ENCODE data around the gene JAZF1. TPM values are rescaled to one million over a fixed set of nuclear protein-coding genes. Genes with fewer than 3 reads are reported as not detected.

Gene JAZF1
- total and polyA plus RNA-seq, 2 of the 8 experiments (the other 6 are each of a cell fraction or from before 2014, with no cell fraction given): 2.6 to 21.8 TPM

DNA sequence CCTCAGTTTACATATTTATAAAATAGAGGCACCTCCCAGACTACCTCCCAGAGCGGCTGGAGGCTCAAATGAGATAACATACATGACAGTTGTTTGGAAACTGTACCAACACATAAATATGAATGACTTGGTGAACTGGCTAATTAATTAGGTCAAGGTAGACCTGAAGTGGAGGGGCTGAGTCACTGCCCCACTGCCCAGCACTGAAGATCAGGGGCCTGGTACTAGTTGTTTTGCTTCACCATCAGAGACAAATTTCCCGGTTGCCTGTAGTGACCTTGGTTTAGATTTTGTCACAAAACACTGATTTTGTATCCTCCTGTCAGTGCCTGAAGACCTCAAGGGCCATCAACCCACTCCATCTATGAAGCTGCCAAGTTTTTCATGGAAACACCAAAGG is 41.8 kb downstream of the JAZF1 start:
- Histone ChIP-seq H3K9me3 (ENCODE audit: insufficient read depth in 2 of 2, low read depth in 1 of 2, low read length in 1 of 2) (no peaks in the 10 kb centered on the region), H4K8ac (ENCODE audit: extremely low read depth, insufficient read depth, low read length) (no peak overlapping the region), H2BK120ac (replicated peaks; ENCODE audit: low read depth, low read length) (no peak overlapping the region), H3K4ac (replicated peaks; ENCODE audit: insufficient read length, low read depth, low read length) (no peak overlapping the region), H2BK5ac (ENCODE audit: low read depth, low read length) (no peak overlapping the region), H3K9ac (replicated peaks in 1 of 4; ENCODE audit: extremely low read depth in 1 of 4, low read depth in 3 of 4, low read length in 3 of 4) (no peak overlapping the region), H3K23ac (ENCODE audit: insufficient read length) (no peak overlapping the region), H3K56ac (replicated peaks; ENCODE audit: insufficient read length, low read depth, low read length) (no peak overlapping the region), H4K5ac (ENCODE audit: insufficient read length, low read depth, low read length) (no peak overlapping the region), H3K79me2 (ENCODE audit: control insufficient read depth in 1 of 2, insufficient read depth in 2 of 2, low read length in 2 of 2) (no peaks in the 10 kb centered on the region; a peak in 1 of 4 replicates), H4K20me1 (replicated peaks in 1 of 2; ENCODE audit: control insufficient read depth in 1 of 2, insufficient read depth in 2 of 2, low read length in 2 of 2) (no peaks in the 10 kb centered on the region), H3K79me1 (ENCODE audit: low read depth, low read length) (peaks cover 2% of the 10 kb centered on the region; the same call in 1 of the 2 replicates), H2BK12ac (ENCODE audit: low read depth, low read length) (no peak overlapping the region), H3K23me2 (ENCODE audit: low read depth, low read length) (no peaks in the 10 kb centered on the region), H3K36me3 (ENCODE audit: control insufficient read depth in 2 of 4, insufficient read depth in 4 of 4, low read length in 3 of 4) (no peaks in the 10 kb centered on the region), H3K27ac (ENCODE audit: low read depth, low read length) (no peak overlapping the region), H3K18ac (ENCODE audit: extremely low read depth, low read length) (no peak overlapping the region), H3K4me3 (ENCODE audit: extremely low read depth in 1 of 4, insufficient read depth in 2 of 4, low read depth in 3 of 4, low read length in 4 of 4) (no peak overlapping the region), H2AFZ (ENCODE audit: low read length) (no peak overlapping the region), H2AK5ac (ENCODE audit: low read depth, low read length) (no peak overlapping the region), H3K4me2 (ENCODE audit: insufficient read depth in 1 of 2, low read depth in 2 of 2, low read length in 2 of 2) (no peak overlapping the region), H4K91ac (replicated peaks; ENCODE audit: insufficient read length, low read length) (no peak overlapping the region), H3K27me3 (replicated peaks in 1 of 4; ENCODE audit: control insufficient read depth in 3 of 4, extremely low read depth in 1 of 4, insufficient read depth in 3 of 4, low read length in 3 of 4) (no peaks in the 10 kb centered on the region), H2BK20ac (ENCODE audit: low read length) (no peak overlapping the region), H3K14ac (ENCODE audit: insufficient read length) (no peak overlapping the region), H2BK15ac (ENCODE audit: low read length) (no peak overlapping the region), H3K4me1 (replicated peaks in 1 of 4; ENCODE audit: control insufficient read depth in 3 of 4, insufficient read depth in 4 of 4, low read length in 3 of 4) (no peaks in the 10 kb centered on the region; a peak in 2 of 7 replicates)
- CTCF ChIA-PET (ENCODE audit: partially characterized antibody): interaction anchor here (0.9 kb wide), 1 partner anchor 134 kb away, joined by 3 read pairs; no protein-coding TSS in a partner anchor
- no peak for FAIRE-seq
- TF ChIP-seq TAF7 (optimal IDR thresholded peaks at IDR 0.05; ENCODE audit: borderline replicate concordance, low read depth, low read length) (no peak), ATF2 (IDR thresholded peaks at IDR 0.05; ENCODE audit: low read length) (no peak), KDM1A (IDR thresholded peaks at IDR 0.05; ENCODE audit: borderline replicate concordance, low read length) (no peak), CTCF (IDR thresholded peaks at IDR 0.05; ENCODE audit: control extremely low read depth in 1 of 3, insufficient read depth in 1 of 3, low read depth in 1 of 3, low read length in 3 of 3) (no peak), BRCA1 (IDR thresholded peaks at IDR 0.05; ENCODE audit: low read depth, low read length) (no peak)
- POLR2A ChIA-PET (ENCODE audit: partially characterized antibody): no interaction called here
- DNase-seq (ENCODE audit: low read depth in 1 of 2, low spot score in 2 of 2): no peak
- 90% methylated on average over 2 of the region's 2 CpGs; no CpG with 5 or more reads in 1 of the 2 experiments for WGBS, 2 experiments (ENCODE audit: extremely low coverage in 1 of 2, insufficient coverage in 1 of 2, insufficient read length in 1 of 2, insufficient replicate concordance in 2 of 2, low coverage in 1 of 2, low lambda C conversion rate in 2 of 2, missing lambda C conversion rate in 1 of 2)

Data from H1 (cell line).